Epithelial cell of proximal tubule (primary cell): ENCODE measurements around the gene MORC4. TPM values are rescaled to one million over a fixed set of nuclear protein-coding genes. Genes with fewer than 3 reads are reported as not detected.
A peak's percentile ranks its signal among the peaks of the same experiment; 100 is the strongest.

Experiments
- DNase-seq: peaks from one replicate; pipeline ENCODE4 v3.0.0-alpha.2; 2011; ENCODE audit warnings: low read depth
- H3K4me3 ChIP-seq: 2 replicates; pipeline ENCODE4 v1.5.1; 2011; ENCODE audit warnings: low read depth, mild to moderate bottlenecking, low read length
- total RNA-seq: library from RNA; depleted of rRNA; stranded (reverse); fragments of >200 nt; gene quantifications from 2 replicates; pipeline ENCODE4 v1.2.3, GENCODE V29; 2015
- TF ChIP-seq, protein P1 (sequence below): conservative IDR thresholded peaks from 2 replicates; pipeline ENCODE4 v1.5.1; 2012; ENCODE audit warnings: low read depth, mild to moderate bottlenecking, low read length

Gene MORC4
- total RNA-seq, 1 donor from 2014 or later, result 11.1 TPM

DNA sequence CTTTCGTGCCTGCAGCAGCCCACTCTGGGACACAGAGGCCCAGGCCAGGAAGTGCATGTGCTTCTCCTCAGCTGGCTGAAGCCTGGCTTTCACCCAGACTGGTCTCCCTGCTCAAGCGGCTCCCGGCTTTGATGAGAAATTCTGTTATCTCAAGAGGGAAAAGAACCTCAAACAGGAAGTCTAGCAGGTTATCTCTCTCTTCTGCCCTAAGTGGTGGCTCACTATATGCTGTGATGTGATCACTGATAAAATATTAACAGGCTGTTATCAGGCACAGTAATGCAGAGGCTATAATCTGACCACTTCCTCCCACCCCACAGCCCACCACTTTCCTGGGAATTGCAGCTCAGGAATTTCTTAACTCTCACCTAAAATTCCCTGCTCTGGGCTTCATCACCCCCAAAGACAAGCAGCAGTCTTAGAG lies 66.5 kb downstream of the MORC4 start:
- H3K4me3 ChIP-seq, result no peak overlapping the region
- TF ChIP-seq, protein P1, sequence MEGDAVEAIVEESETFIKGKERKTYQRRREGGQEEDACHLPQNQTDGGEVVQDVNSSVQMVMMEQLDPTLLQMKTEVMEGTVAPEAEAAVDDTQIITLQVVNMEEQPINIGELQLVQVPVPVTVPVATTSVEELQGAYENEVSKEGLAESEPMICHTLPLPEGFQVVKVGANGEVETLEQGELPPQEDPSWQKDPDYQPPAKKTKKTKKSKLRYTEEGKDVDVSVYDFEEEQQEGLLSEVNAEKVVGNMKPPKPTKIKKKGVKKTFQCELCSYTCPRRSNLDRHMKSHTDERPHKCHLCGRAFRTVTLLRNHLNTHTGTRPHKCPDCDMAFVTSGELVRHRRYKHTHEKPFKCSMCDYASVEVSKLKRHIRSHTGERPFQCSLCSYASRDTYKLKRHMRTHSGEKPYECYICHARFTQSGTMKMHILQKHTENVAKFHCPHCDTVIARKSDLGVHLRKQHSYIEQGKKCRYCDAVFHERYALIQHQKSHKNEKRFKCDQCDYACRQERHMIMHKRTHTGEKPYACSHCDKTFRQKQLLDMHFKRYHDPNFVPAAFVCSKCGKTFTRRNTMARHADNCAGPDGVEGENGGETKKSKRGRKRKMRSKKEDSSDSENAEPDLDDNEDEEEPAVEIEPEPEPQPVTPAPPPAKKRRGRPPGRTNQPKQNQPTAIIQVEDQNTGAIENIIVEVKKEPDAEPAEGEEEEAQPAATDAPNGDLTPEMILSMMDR, result no peak
- DNase-seq, result no peak

DNA sequence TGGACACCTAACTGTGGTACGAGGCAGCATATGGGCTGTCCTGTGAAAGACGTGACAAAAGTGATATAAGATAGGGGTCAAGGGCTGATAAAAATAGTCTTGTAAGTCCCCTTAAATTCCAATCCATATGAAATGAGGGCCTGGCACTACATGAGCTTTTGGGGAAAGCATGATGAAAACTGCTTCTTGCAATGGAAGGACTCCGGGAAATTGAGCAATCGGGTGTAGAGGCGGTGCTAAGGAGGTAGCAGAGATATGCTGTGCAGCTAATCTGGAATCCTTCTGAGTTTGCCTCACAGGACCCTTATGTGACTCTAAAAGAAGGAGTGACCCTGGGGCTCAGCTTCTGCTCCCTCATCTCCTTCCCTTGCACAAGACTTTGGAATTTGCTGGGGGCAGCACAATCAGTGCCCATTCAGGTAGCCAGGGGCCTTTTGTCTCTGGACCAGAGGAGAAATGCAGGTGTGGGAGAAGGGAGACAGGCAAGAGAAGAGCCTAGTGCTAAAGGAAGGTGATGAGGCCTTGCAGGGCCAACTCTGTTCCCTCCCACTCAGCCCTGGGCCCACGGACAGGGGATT lies 67.0 kb downstream of the MORC4 start:
- TF ChIP-seq, protein P1, result no peak
- no peak for DNase-seq

DNA sequence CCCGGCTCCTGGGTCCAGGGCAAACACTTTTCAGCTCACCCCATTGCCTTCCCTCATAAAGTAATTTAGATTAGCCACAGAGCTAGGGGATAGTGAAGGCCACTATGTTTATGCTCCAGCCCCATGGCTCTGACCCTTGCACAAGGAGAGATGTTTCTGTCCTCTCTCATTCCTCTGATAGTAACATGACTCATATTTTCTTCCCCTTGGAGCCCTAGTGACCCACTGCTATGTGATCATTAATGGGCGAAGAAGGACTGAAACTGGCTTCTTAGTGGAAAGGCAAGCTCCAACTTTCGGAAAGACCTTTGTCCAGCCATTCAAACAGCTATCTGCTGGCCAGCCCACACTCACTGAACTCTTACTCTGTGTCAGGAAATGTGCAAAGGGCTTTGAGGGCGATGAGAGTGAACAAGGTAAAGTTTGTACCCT lies 67.5 kb downstream of the MORC4 start:
- TF ChIP-seq, protein P1, result no peak
- no peak overlapping the region for H3K4me3 ChIP-seq
- no peak for DNase-seq

More for the DNA sequence above, 67.0 kb downstream of the MORC4 start:
- H3K4me3 ChIP-seq, result no peak overlapping the region

DNA sequence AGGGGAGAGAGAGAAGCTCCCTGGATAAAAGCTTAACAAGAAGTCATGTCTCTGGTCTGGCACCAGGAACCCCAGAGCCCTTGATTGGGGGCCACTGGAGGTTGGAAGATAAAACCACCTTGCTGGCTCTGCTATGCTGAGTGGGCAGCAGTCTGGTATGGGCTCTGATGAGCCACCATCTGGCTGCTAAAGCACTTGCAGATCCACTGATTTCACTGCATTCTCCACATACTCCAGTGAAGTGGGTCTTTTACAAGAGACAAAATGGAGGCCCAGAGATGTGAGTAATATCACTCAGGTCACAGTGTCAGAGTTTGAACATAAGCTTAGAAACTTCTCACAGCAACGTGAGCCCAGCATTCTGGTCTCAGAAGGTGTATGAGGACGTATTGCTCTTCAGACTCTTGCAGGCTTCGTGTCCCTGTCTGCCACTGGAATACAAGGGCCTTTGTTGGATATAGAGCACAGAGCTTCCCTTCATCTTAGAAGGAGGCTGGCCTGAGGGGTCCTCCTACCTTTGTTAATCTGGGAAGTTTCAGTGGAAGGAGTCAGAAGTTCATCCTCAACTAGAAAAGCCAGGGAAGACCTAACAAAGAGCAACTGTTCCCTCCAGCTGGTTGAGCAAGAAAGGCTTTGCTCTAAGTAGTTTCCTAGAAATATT lies 68.1 kb downstream of the MORC4 start:
- no peak for DNase-seq
- TF ChIP-seq, protein P1, result no peak
- no peak overlapping the region for H3K4me3 ChIP-seq

DNA sequence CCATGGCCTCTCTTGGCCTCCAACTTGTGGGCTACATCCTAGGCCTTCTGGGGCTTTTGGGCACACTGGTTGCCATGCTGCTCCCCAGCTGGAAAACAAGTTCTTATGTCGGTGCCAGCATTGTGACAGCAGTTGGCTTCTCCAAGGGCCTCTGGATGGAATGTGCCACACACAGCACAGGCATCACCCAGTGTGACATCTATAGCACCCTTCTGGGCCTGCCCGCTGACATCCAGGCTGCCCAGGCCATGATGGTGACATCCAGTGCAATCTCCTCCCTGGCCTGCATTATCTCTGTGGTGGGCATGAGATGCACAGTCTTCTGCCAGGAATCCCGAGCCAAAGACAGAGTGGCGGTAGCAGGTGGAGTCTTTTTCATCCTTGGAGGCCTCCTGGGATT lies 71.8 kb downstream of the MORC4 start:
- peak overlapping the region; percentile 50 for H3K4me3 ChIP-seq
- TF ChIP-seq, protein P1, result no peak
- DNase-seq, result no peak

DNA sequence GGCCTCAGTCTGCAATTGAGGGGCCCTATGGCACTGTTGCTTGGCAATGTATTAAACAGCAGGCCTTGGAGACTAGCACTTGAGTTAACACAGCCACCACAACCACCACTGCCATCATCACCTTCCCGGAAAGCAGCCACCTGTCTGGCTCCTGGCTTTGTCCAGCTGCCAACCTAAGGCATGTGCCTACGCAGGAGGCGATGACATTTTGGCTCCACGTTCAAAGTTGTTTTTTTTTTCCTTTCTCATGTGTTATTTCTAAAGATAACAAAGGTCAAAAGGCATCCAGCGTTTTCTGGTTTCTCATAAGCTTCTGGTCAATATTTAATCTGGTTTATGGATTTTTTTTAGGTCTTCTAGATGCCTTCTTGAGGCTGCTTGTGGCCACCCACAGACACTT lies 72.3 kb downstream of the MORC4 start:
- no peak for DNase-seq
- peak overlapping the region; percentile 50 for H3K4me3 ChIP-seq
- TF ChIP-seq, protein P1, result no peak

DNA sequence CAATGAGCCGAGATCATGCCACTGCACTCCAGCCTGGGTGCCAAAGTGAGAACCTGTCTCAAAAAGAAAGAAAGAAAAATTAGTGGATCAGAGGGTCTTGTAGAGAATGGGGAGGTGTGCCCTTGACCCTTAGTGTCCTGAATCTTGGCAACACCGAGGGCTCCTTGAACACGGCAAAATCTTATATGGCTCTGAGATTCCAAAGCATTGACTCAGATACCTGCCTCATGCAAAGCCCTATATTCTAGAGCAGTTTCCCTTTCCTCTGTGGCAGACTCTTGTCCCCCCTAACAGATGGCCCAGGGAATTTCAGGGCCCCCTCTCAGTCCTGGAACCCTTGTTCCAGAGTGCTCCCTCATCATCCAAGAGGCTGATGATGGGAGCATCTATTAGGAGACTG lies 73.0 kb downstream of the MORC4 start:
- TF ChIP-seq, protein P1, result no peak
- no peak for DNase-seq
- no peak overlapping the region for H3K4me3 ChIP-seq
